NCI-H1092 (cell line): ENCODE measurements around the gene CD22.

Experiments used
- DNase-seq: peaks from one replicate; lab custom pipeline; 2025; lab: John Stamatoyannopoulos, UW

The CD22 gene

GRCh38 chr19:35295792-35296462 lies 33.1 kb upstream of the CD22 start:
- no peak for DNase-seq

GRCh38 chr19:35296644-35297514 lies 32.1 kb upstream of the CD22 start:
- DNase-seq: no peak

GRCh38 chr19:35297515-35297848 lies 31.5 kb upstream of the CD22 start:
- DNase-seq: no peak

- no peak for DNase-seq
Observed at GRCh38 chr19:35297922-35298321, 31.1 kb upstream of the CD22 start.

GRCh38 chr19:35298561-35298972 lies 30.4 kb upstream of the CD22 start:
- no peak for DNase-seq

GRCh38 chr19:35299523-35300338 lies 29.3 kb upstream of the CD22 start:
- DNase-seq: no peak

GRCh38 chr19:35300339-35300649 lies 28.7 kb upstream of the CD22 start:
- no peak for DNase-seq

- DNase-seq: no peak
Observed at GRCh38 chr19:35301961-35302360, 27.0 kb upstream of the CD22 start.

- no peak for DNase-seq
Observed at GRCh38 chr19:35302446-35302845, 26.5 kb upstream of the CD22 start.

GRCh38 chr19:35303357-35303915 lies 25.6 kb upstream of the CD22 start:
- no peak for DNase-seq

- no peak for DNase-seq
Observed at GRCh38 chr19:35304036-35304435, 25.0 kb upstream of the CD22 start.

GRCh38 chr19:35305181-35305580 lies 23.8 kb upstream of the CD22 start:
- DNase-seq: no peak

- no peak for DNase-seq
Observed at GRCh38 chr19:35306473-35307246, 22.3 kb upstream of the CD22 start.

- DNase-seq: no peak
Observed at GRCh38 chr19:35307931-35308330, 21.1 kb upstream of the CD22 start.

- DNase-seq: no peak
Observed at GRCh38 chr19:35308910-35309309, 20.1 kb upstream of the CD22 start.

- DNase-seq: no peak
Observed at GRCh38 chr19:35309481-35310279, 19.3 kb upstream of the CD22 start.

- DNase-seq: no peak
Observed at GRCh38 chr19:35310331-35310730, 18.7 kb upstream of the CD22 start.

- DNase-seq: no peak
Observed at GRCh38 chr19:35310811-35311465, 18.0 kb upstream of the CD22 start.

- no peak for DNase-seq
Observed at GRCh38 chr19:35311901-35312665, 16.9 kb upstream of the CD22 start.

GRCh38 chr19:35313587-35313986 lies 15.4 kb upstream of the CD22 start:
- no peak for DNase-seq
